Measurements from ENCODE around the gene GTPBP1.

GTPBP1 gene

GRCh38 chr22:38700789-38701628 lies 4.7 kb upstream of the GTPBP1 start, which contains the start of gene JOSD1:
Gene JOSD1 (minus strand): TSS chr22:38700943. CDS start chr22:38699987, 956 bp downstream.
- H3K4me3 ChIP-seq (ENCODE audit: control insufficient read depth, low read depth, low read length): peak within 1 kb of the TSS; percentile 79
- peak; percentile 92 for DNase-seq (ENCODE audit: low read depth)
- TF ChIP-seq CTCF (conservative IDR thresholded peaks at IDR 0.05; ENCODE audit: control insufficient read depth, insufficient read depth, low read depth, low read length): no peak

GRCh38 chr22:38704654-38705234 lies 1.0 kb upstream of the GTPBP1 start:
- peak overlapping the region; percentile 47 for H3K4me3 ChIP-seq (ENCODE audit: control insufficient read depth, low read depth, low read length)
- TF ChIP-seq CTCF (conservative IDR thresholded peaks at IDR 0.05; ENCODE audit: control insufficient read depth, insufficient read depth, low read depth, low read length): no peak
- DNase-seq (ENCODE audit: low read depth): no peak

GRCh38 chr22:38706101-38706900 lies 557 bp downstream of the GTPBP1 start:
- peak; percentile 29 for DNase-seq (ENCODE audit: low read depth)
- peak overlapping the region; percentile 70 for H3K4me3 ChIP-seq (ENCODE audit: control insufficient read depth, low read depth, low read length)
- TF ChIP-seq CTCF (conservative IDR thresholded peaks at IDR 0.05; ENCODE audit: control insufficient read depth, insufficient read depth, low read depth, low read length): no peak

- no peak for TF ChIP-seq CTCF (conservative IDR thresholded peaks at IDR 0.05; ENCODE audit: control insufficient read depth, insufficient read depth, low read depth, low read length)
- H3K4me3 ChIP-seq (ENCODE audit: control insufficient read depth, low read depth, low read length): peak overlapping the region; percentile 70
Measured at GRCh38 chr22:38706901-38707195, 1.1 kb downstream of the GTPBP1 start.

GRCh38 chr22:38707346-38707745 lies 1.6 kb downstream of the GTPBP1 start:
- peak; percentile 63 for DNase-seq (ENCODE audit: low read depth)
- H3K4me3 ChIP-seq (ENCODE audit: control insufficient read depth, low read depth, low read length): peak overlapping the region; percentile 70
- no peak for TF ChIP-seq CTCF (conservative IDR thresholded peaks at IDR 0.05; ENCODE audit: control insufficient read depth, insufficient read depth, low read depth, low read length)

More at GRCh38 chr22:38706901-38707195, 1.1 kb downstream of the GTPBP1 start:
- DNase-seq (ENCODE audit: low read depth): peak; percentile 23

GRCh38 chr22:38707984-38708383 lies 2.2 kb downstream of the GTPBP1 start:
- TF ChIP-seq CTCF (conservative IDR thresholded peaks at IDR 0.05; ENCODE audit: control insufficient read depth, insufficient read depth, low read depth, low read length): no peak
- DNase-seq (ENCODE audit: low read depth): no peak

More at GRCh38 chr22:38707984-38708383, 2.2 kb downstream of the GTPBP1 start:
- no peak overlapping the region for H3K4me3 ChIP-seq (ENCODE audit: control insufficient read depth, low read depth, low read length)

Measured in fibroblast of mammary gland (primary cell).